GM18873 (cell line): Measurements from ENCODE around the gene GRIK4.

Experiments used
- ATAC-seq: cut with Tn5 transposase; IDR thresholded peaks from one replicate; pipeline ENCODE4 v1.9.1; 2021; ENCODE audit warnings: mild to moderate bottlenecking, moderate library complexity, moderate number of reproducible peaks; ENCODE audit not compliant: unreplicated experiment, low FRiP score

The GRIK4 gene

GRCh38 chr11:120795185-120795584, 283.6 kb downstream of the GRIK4 start:
- no peak for ATAC-seq

- no peak for ATAC-seq
Measured at GRCh38 chr11:120797143-120797542, 285.6 kb downstream of the GRIK4 start.

- no peak for ATAC-seq
Measured at GRCh38 chr11:120798854-120799253, 287.3 kb downstream of the GRIK4 start.

- ATAC-seq, result no peak
Measured at GRCh38 chr11:120800206-120800605, 288.7 kb downstream of the GRIK4 start.

GRCh38 chr11:120801801-120802689, 290.5 kb downstream of the GRIK4 start:
- no peak for ATAC-seq

- ATAC-seq, result no peak
Measured at GRCh38 chr11:120805960-120806555, 294.5 kb downstream of the GRIK4 start.

GRCh38 chr11:120807414-120808150, 296.0 kb downstream of the GRIK4 start:
- ATAC-seq, result no peak

GRCh38 chr11:120808616-120809050, 297.1 kb downstream of the GRIK4 start:
- ATAC-seq, result no peak

GRCh38 chr11:120810251-120810650, 298.7 kb downstream of the GRIK4 start:
- no peak for ATAC-seq

GRCh38 chr11:120811199-120811598, 299.7 kb downstream of the GRIK4 start:
- no peak for ATAC-seq

- ATAC-seq, result no peak
Measured at GRCh38 chr11:120811731-120812130, 300.2 kb downstream of the GRIK4 start.

- ATAC-seq, result no peak
Measured at GRCh38 chr11:120814531-120815318, 303.2 kb downstream of the GRIK4 start.

GRCh38 chr11:120815319-120816100, 304.0 kb downstream of the GRIK4 start:
- no peak for ATAC-seq

GRCh38 chr11:120816176-120816575, 304.6 kb downstream of the GRIK4 start:
- ATAC-seq, result no peak

GRCh38 chr11:120816711-120817110, 305.2 kb downstream of the GRIK4 start:
- no peak for ATAC-seq

- no peak for ATAC-seq
Measured at GRCh38 chr11:120817158-120817557, 305.6 kb downstream of the GRIK4 start.

- no peak for ATAC-seq
Measured at GRCh38 chr11:120818097-120818496, 306.5 kb downstream of the GRIK4 start.

- no peak for ATAC-seq
Measured at GRCh38 chr11:120819003-120819402, 307.5 kb downstream of the GRIK4 start.
